GM12875 (cell line): Measurements from ENCODE around the gene GPC4.

Experiments
- H3K4me3 ChIP-seq: one replicate; pipeline ENCODE4 v1.5.1; 2011; ENCODE audit warnings: low read depth, low read length, control low read depth
- TF ChIP-seq, protein P1 (sequence below): IDR thresholded peaks from 2 replicates; pipeline ENCODE4 v1.5.1; 2011; ENCODE audit warnings: low read depth, mild to moderate bottlenecking, control low read depth, inconsistent platforms, low read length, moderate library complexity, borderline replicate concordance; ENCODE audit not compliant: insufficient read depth

GPC4 gene

GRCh38 chrX:133375615-133376340 is 39.5 kb downstream of the GPC4 start:
- H3K4me3 ChIP-seq: no peak overlapping the region
- TF ChIP-seq, protein P1, sequence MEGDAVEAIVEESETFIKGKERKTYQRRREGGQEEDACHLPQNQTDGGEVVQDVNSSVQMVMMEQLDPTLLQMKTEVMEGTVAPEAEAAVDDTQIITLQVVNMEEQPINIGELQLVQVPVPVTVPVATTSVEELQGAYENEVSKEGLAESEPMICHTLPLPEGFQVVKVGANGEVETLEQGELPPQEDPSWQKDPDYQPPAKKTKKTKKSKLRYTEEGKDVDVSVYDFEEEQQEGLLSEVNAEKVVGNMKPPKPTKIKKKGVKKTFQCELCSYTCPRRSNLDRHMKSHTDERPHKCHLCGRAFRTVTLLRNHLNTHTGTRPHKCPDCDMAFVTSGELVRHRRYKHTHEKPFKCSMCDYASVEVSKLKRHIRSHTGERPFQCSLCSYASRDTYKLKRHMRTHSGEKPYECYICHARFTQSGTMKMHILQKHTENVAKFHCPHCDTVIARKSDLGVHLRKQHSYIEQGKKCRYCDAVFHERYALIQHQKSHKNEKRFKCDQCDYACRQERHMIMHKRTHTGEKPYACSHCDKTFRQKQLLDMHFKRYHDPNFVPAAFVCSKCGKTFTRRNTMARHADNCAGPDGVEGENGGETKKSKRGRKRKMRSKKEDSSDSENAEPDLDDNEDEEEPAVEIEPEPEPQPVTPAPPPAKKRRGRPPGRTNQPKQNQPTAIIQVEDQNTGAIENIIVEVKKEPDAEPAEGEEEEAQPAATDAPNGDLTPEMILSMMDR: no peak

GRCh38 chrX:133374874-133375387 is 40.4 kb downstream of the GPC4 start:
- no peak overlapping the region for H3K4me3 ChIP-seq
- TF ChIP-seq, protein P1: no peak

DNA sequence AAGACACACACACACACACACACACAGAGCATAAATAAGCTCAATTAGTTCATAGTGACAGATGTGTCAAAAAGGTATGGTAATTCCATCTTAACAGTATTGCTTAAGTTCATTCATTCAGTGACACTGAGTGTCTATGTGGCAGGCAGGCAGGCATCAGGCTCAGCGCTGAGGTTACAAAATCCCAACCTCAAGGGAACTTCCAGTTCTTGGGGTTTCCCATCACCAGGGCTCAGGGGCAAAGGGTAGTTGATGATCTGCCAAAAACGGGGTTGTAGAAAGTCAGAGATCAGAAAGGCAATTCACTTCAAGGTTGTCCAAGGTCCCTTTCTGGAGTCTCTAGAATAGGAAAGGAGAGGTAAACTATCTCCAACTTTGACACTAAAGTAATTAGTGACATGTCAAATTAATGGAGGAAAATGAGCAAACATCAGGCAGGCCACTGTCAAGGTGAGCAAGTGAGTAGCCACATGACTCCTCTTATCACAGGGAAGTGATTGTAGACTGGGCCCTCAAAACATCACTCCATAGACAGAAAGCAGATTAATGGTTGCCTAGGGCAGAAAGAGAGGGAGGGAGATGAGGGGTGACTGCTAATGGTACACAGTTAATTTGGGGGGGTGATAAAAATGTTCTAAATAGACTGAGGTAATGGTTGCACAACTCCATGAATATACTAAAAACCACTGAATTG is 41.8 kb downstream of the GPC4 start:
- TF ChIP-seq, protein P1: no peak
- no peak overlapping the region for H3K4me3 ChIP-seq

DNA sequence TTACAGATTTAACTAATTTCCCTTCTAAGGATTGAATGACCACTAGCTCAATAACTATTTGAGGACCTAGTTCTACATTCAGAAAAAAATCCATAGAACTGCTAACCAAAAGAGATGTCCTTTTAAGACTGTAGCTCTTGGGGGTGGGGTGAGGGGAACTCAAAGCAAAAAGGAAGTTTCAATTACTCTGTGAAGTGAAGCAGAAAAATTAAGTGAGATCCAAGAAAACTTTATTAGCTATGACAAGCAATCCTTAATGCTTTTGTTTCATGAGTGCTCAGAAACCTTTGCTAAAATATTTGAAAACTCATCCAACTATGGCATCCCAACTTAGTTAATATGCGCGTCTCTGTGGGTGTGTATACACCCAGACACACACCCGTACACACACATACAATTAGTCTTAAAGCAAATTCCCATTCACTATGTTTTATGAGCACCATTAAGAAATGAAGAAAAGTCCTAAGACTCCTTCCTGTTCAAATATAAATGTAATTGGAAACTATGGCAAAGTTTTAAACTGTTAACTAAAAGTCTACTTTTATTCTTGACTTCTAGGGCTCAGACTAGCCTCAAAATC is 44.5 kb downstream of the GPC4 start:
- TF ChIP-seq, protein P1: no peak
- H3K4me3 ChIP-seq: no peak overlapping the region

GRCh38 chrX:133369065-133369464 is 46.2 kb downstream of the GPC4 start:
- TF ChIP-seq, protein P1: no peak
- no peak overlapping the region for H3K4me3 ChIP-seq

DNA sequence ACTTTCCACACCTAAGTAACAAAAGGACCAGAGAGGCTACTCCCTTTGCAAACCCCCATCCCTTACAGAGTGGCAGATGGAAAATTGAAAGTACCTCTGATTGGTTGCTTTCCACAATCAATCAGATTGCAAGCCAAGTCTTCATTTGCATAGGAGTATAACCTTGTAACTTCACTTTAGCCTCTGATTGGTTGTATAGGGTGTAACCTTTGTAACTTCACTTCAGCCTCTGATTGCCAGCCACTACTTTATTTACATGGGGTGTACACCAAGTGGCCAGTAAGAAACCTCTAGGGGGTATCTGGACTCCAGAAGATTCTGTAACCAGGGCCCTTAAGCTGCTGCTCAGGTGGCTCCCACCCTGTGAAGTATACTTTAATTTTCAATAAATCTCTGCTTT is 48.6 kb downstream of the GPC4 start:
- TF ChIP-seq, protein P1: no peak
- no peak overlapping the region for H3K4me3 ChIP-seq
